GM23338 (cell line): Measurements from ENCODE around the gene ASPRV1.

Experiments used
- CTCF ChIP-seq, 2 experiments: fragments of 200-600 bp in 1 of 2; sonication (generic) in 1 of 2; conservative IDR thresholded peaks; 2 replicates each; pipeline versions ENCODE4 v1.5.1 to v1.6.1; 2016 to 2017; ENCODE audit warnings: antibody characterized with exemption in 2 of 2, low read depth in 2 of 2, mild to moderate bottlenecking in 2 of 2, moderate library complexity in 1 of 2
- EZH2 ChIP-seq: fragments of 200-600 bp; sonication (generic); IDR thresholded peaks from one replicate; pipeline ENCODE4 v1.8.0; 2017; ENCODE audit warnings: antibody characterized with exemption, mild to moderate bottlenecking, low read depth; ENCODE audit not compliant: unreplicated experiment
- POLR2AphosphoS5 ChIP-seq: IDR thresholded peaks from 2 replicates; pipeline ENCODE4 v1.6.1; 2016; ENCODE audit warnings: antibody characterized with exemption, low read depth
- REST ChIP-seq: IDR thresholded peaks from one replicate; pipeline ENCODE4 v1.6.1; 2018; ENCODE audit warnings: antibody characterized with exemption; ENCODE audit not compliant: unreplicated experiment

GRCh38 chr2:69946351-69947324, 14.8 kb downstream of the ASPRV1 start:
- TF ChIP-seq POLR2AphosphoS5 (no peak), CTCF (conservative IDR thresholded peaks at IDR 0.05; ENCODE audit: low read depth in 2 of 2) (no peak), EZH2 (no peak), REST (no peak)
